Spleen (tissue), 7 donors: ENCODE data around the gene FAM117A.
"Not testable (repeated sequence)": the region's sequence is repeated elsewhere in the genome, so short reads cannot be mapped to it uniquely, and the experiment has no call there.

Source experiments
- CTCF ChIP-seq, 11 experiments: fragments of 200-600 bp in 7 of 11; fragments of 450-650 bp in 4 of 11; sonication (generic) in 4 of 11; IDR thresholded peaks in 8 of 11; conservative IDR thresholded peaks in 3 of 11; 1 replicate in 7 of 11; 2 replicates in 4 of 11; pipeline versions ENCODE4 v1.4.0 to v1.8.0; 2016 to 2021; ENCODE audit warnings: antibody characterized with exemption in 11 of 11, inconsistent platforms in 4 of 11, mild to moderate bottlenecking in 1 of 11
- POLR2A ChIP-seq, 3 donors: fragments of 450-650 bp; IDR thresholded peaks; one replicate each; pipeline ENCODE4 v1.5.1; 2017; ENCODE audit warnings: antibody characterized with exemption in 3 of 3, mild to moderate bottlenecking in 1 of 3
- POLR2AphosphoS5 ChIP-seq, 3 donors: sonication (generic); formaldehyde crosslinking; IDR thresholded peaks; one replicate each; pipeline ENCODE4 v1.5.1; 2017; ENCODE audit warnings: antibody characterized with exemption in 3 of 3
- donor health status: DM: no; HTN: no; CAD: no; lungs with moderate emphysema.
- donor health status: DM: no; HTN: no; CAD: no.
- donor health status: DM: no; HTN: no; CAD: no.

GRCh38 chr17:49758464-49759010, 5.4 kb downstream of the FAM117A start:
- not testable (repeated sequence) for TF ChIP-seq CTCF (IDR thresholded peaks at IDR 0.05 in 8 of 11, conservative IDR thresholded peaks at IDR 0.05 in 3 of 11); POLR2AphosphoS5 (IDR thresholded peaks at IDR 0.05); POLR2A (IDR thresholded peaks at IDR 0.05)
